ACC112 (cell line): ENCODE data around the gene TMEM121B.

Experiments
- H2AFZ ChIP-seq: fragments of 200-600 bp; sonication (generic); one replicate; pipeline ENCODE4 v1.6.0; 2017; ENCODE audit warnings: antibody characterized with exemption, low read length; ENCODE audit not compliant: unreplicated experiment
- H3K27ac ChIP-seq: fragments of 200-600 bp; sonication (generic); 2 replicates; pipeline ENCODE4 v1.5.1; 2014; ENCODE audit warnings: low read depth, mild to moderate bottlenecking, antibody characterized with exemption, low read length, moderate library complexity
- H3K27me3 ChIP-seq: fragments of 200-600 bp; sonication (generic); 2 replicates; pipeline ENCODE4 v1.6.1; 2014; ENCODE audit warnings: mild to moderate bottlenecking, antibody characterized with exemption, low read length, moderate library complexity, mixed read lengths; ENCODE audit not compliant: insufficient read depth
- H3K36me3 ChIP-seq: fragments of 200-600 bp; sonication (generic); 2 replicates; pipeline ENCODE4 v1.6.1; 2016; ENCODE audit warnings: mild to moderate bottlenecking, antibody characterized with exemption, low read length, moderate library complexity, mixed read lengths; ENCODE audit not compliant: insufficient read depth
- H3K4me1 ChIP-seq: fragments of 200-600 bp; sonication (generic); one replicate; pipeline ENCODE4 v1.6.1; 2016; ENCODE audit warnings: low read length, mixed read lengths; ENCODE audit not compliant: insufficient read depth, unreplicated experiment, control insufficient read depth
- H3K4me3 ChIP-seq: fragments of 200-600 bp; sonication (generic); 2 replicates; pipeline ENCODE4 v1.5.1; 2014; ENCODE audit warnings: mild to moderate bottlenecking, low read depth, low read length
- H3K79me2 ChIP-seq: fragments of 200-600 bp; sonication (generic); one replicate; pipeline ENCODE4 v1.6.0; 2016; ENCODE audit warnings: low read length; ENCODE audit not compliant: control insufficient read depth, unreplicated experiment, insufficient read depth

Gene TMEM121B

GRCh38 chr22:17087498-17088131 lies 33.5 kb downstream of the TMEM121B start:
- Histone ChIP-seq H3K4me3 (no peak overlapping the region), H3K27me3 (no peaks in the 10 kb centered on the region), H3K79me2 (peaks cover 43% of the 10 kb centered on the region), H3K4me1 (peaks cover 6% of the 10 kb centered on the region), H3K36me3 (no peaks in the 10 kb centered on the region), H3K27ac (no peak overlapping the region), H2AFZ (no peak overlapping the region)

GRCh38 chr22:17086788-17087497 lies 34.2 kb downstream of the TMEM121B start:
- Histone ChIP-seq H3K4me3 (peak overlapping the region; percentile 78; the same call in 1 of the 2 replicates), H3K27me3 (no peaks in the 10 kb centered on the region), H3K4me1 (peaks cover 6% of the 10 kb centered on the region), H3K36me3 (no peaks in the 10 kb centered on the region), H2AFZ (no peak overlapping the region), H3K27ac (no peak overlapping the region), H3K79me2 (peaks cover 39% of the 10 kb centered on the region)

- no peaks in the 10 kb centered on the region for H3K36me3 ChIP-seq
- H2AFZ ChIP-seq, result peak overlapping the region; percentile 68
- H3K27ac ChIP-seq, result no peak overlapping the region
- H3K4me1 ChIP-seq, result peaks cover 6% of the 10 kb centered on the region
- peak overlapping the region; percentile 78 for H3K4me3 ChIP-seq
- H3K27me3 ChIP-seq, result no peaks in the 10 kb centered on the region
- peaks cover 38% of the 10 kb centered on the region for H3K79me2 ChIP-seq
Measured at GRCh38 chr22:17086296-17086695, 34.9 kb downstream of the TMEM121B start.

- no peaks in the 10 kb centered on the region for H3K36me3 ChIP-seq
- no peaks in the 10 kb centered on the region for H3K27me3 ChIP-seq
- H3K4me3 ChIP-seq, result peak overlapping the region; percentile 78
- peak overlapping the region; percentile 39 for H3K27ac ChIP-seq
- H3K4me1 ChIP-seq, result peaks cover 6% of the 10 kb centered on the region
- peaks cover 32% of the 10 kb centered on the region for H3K79me2 ChIP-seq
- H2AFZ ChIP-seq, result peak overlapping the region; percentile 68
Measured at GRCh38 chr22:17085277-17086181, 35.6 kb downstream of the TMEM121B start.

- Histone ChIP-seq H3K4me3 (peak within 1 kb of the TSS; percentile 78), H3K4me1 (peaks cover 6% of the 10 kb centered on the region), H3K36me3 (no peaks in the 10 kb centered on the region), H3K79me2 (peaks cover 32% of the 10 kb centered on the region), H3K27ac (peak within 1 kb of the TSS; percentile 39), H2AFZ (peak within 1 kb of the TSS; percentile 73), H3K27me3 (no peaks in the 10 kb centered on the region)
Measured at GRCh38 chr22:17084554-17085276, 36.4 kb downstream of the TMEM121B start, which contains the start of gene IL17RA. IL17RA (plus strand) TSS chr22:17085000; CDS start chr22:17085092, 92 bp downstream.

GRCh38 chr22:17083811-17084441 lies 37.2 kb downstream of the TMEM121B start:
- Histone ChIP-seq H3K4me3 (peak overlapping the region; percentile 78; the same call in 1 of the 2 replicates), H3K4me1 (peaks cover 6% of the 10 kb centered on the region), H2AFZ (no peak overlapping the region), H3K27ac (no peak overlapping the region), H3K27me3 (no peaks in the 10 kb centered on the region), H3K79me2 (peaks cover 27% of the 10 kb centered on the region), H3K36me3 (no peaks in the 10 kb centered on the region)

- no peak overlapping the region for H2AFZ ChIP-seq
- H3K79me2 ChIP-seq, result peaks cover 26% of the 10 kb centered on the region
- peaks cover 6% of the 10 kb centered on the region for H3K4me1 ChIP-seq
- H3K27me3 ChIP-seq, result no peaks in the 10 kb centered on the region
- no peaks in the 10 kb centered on the region for H3K36me3 ChIP-seq
- no peak overlapping the region for H3K27ac ChIP-seq
- H3K4me3 ChIP-seq, result no peak overlapping the region
Measured at GRCh38 chr22:17083255-17083654, 37.9 kb downstream of the TMEM121B start.

GRCh38 chr22:17079572-17079971 lies 41.6 kb downstream of the TMEM121B start:
- Histone ChIP-seq H3K27me3 (no peaks in the 10 kb centered on the region), H3K79me2 (no peaks in the 10 kb centered on the region), H3K4me1 (peaks cover 17% of the 10 kb centered on the region), H3K4me3 (no peak overlapping the region), H2AFZ (no peak overlapping the region), H3K36me3 (no peaks in the 10 kb centered on the region), H3K27ac (no peak overlapping the region; the same call in 1 of the 2 replicates)

GRCh38 chr22:17077255-17077654 lies 43.9 kb downstream of the TMEM121B start:
- Histone ChIP-seq H3K27ac (0 out of 2 replicates have a peak overlapping the region, but pooled peaks have one; percentile 41), H3K4me3 (no peak overlapping the region), H2AFZ (no peak overlapping the region), H3K4me1 (peaks cover 19% of the 10 kb centered on the region), H3K79me2 (no peaks in the 10 kb centered on the region), H3K27me3 (no peaks in the 10 kb centered on the region), H3K36me3 (no peaks in the 10 kb centered on the region)
